IMR-90 (cell line): ENCODE data around the gene TMEM260. TPM values are rescaled to one million over a fixed set of nuclear protein-coding genes. Genes with fewer than 3 reads are reported as not detected.

Experiments used
- ATAC-seq: fragments of 200-7000 bp; cut with Tn5 transposase; 2 replicates; pipeline ENCODE4 v1.9.1; 2020; ENCODE audit warnings: low read depth, mild to moderate bottlenecking, moderate library complexity
- BruUV-seq: library from RNA; stranded (reverse); fragments of 400-500 nt; replicated peaks from 2 replicates; lab custom pipeline; 2021; lab: Mats Ljungman, UMichigan
- CTCF ChIA-PET: fragments of 300-600 bp; formaldehyde crosslinking; extraction: SDS; loops from one replicate; lab custom pipeline; 2021; ENCODE audit warnings: antibody characterized with exemption; lab: Yijun Ruan, JAX
- POLR2A ChIA-PET: fragments of 300-600 bp; sonication (Branson Sonifier 250); formaldehyde crosslinking; loops from one replicate; lab custom pipeline; 2022; ENCODE audit warnings: antibody characterized with exemption; ENCODE audit not compliant: unreplicated experiment; lab: Charles Lee
- DNase-seq: peaks from one replicate; pipeline ENCODE4 v3.0.0; 2013
- H2AFZ ChIP-seq: replicated peaks from 2 replicates; pipeline ENCODE3; 2013; ENCODE audit warnings: low read length, mild to moderate bottlenecking; ENCODE audit not compliant: poor library complexity
- H2AK5ac ChIP-seq: 2 replicates; pipeline ENCODE4 v1.6.1; 2013; ENCODE audit warnings: low read depth, low read length, inconsistent platforms
- H2AK9ac ChIP-seq: replicated peaks from 2 replicates; pipeline ENCODE3; 2013; ENCODE audit warnings: mild to moderate bottlenecking, low read depth, low read length, moderate library complexity; ENCODE audit not compliant: poor library complexity
- H2BK120ac ChIP-seq: 2 replicates; pipeline ENCODE4 v1.6.1; 2013; ENCODE audit warnings: low read depth, low read length, inconsistent platforms
- H2BK15ac ChIP-seq: 3 replicates; pipeline ENCODE4 v1.6.1; 2013; ENCODE audit warnings: low read depth, low read length, inconsistent platforms
- H2BK20ac ChIP-seq: 2 replicates; pipeline ENCODE4 v1.6.1; 2013; ENCODE audit warnings: low read depth, mild to moderate bottlenecking, inconsistent platforms, low read length, moderate library complexity
- H2BK5ac ChIP-seq: 2 replicates; pipeline ENCODE4 v1.6.1; 2013; ENCODE audit warnings: mild to moderate bottlenecking, low read depth, low read length, inconsistent platforms; ENCODE audit not compliant: poor library complexity, severe bottlenecking
- H3K14ac ChIP-seq: replicated peaks from 2 replicates; pipeline ENCODE4 v1.6.1; 2013; ENCODE audit warnings: low read depth, low read length, inconsistent platforms
- H3K18ac ChIP-seq: 2 replicates; pipeline ENCODE4 v1.6.1; 2013; ENCODE audit warnings: low read depth, low read length, control low read depth
- H3K23ac ChIP-seq: 2 replicates; pipeline ENCODE4 v1.6.1; 2013; ENCODE audit warnings: low read depth, low read length, inconsistent platforms
- H3K27ac ChIP-seq: 2 replicates; pipeline ENCODE4 v1.5.1; 2013; ENCODE audit warnings: mild to moderate bottlenecking, control low read depth, low read length; ENCODE audit not compliant: insufficient read depth
- H3K27me3 ChIP-seq: 2 replicates; pipeline ENCODE4 v1.6.1; 2013; ENCODE audit warnings: low read length; ENCODE audit not compliant: control insufficient read depth, insufficient read depth
- H3K36me3 ChIP-seq: 2 replicates; pipeline ENCODE4 v1.6.1; 2013; ENCODE audit warnings: low read length, mixed read lengths; ENCODE audit not compliant: control insufficient read depth, insufficient read depth
- H3K4ac ChIP-seq: 2 replicates; pipeline ENCODE4 v1.6.1; 2013; ENCODE audit warnings: low read depth, low read length, inconsistent platforms
- H3K4me1 ChIP-seq: 2 replicates; pipeline ENCODE4 v1.6.1; 2013; ENCODE audit warnings: low read length, mixed read lengths; ENCODE audit not compliant: control insufficient read depth, insufficient read depth
- H3K4me2 ChIP-seq: 2 replicates; pipeline ENCODE4 v1.6.1; 2013; ENCODE audit warnings: low read depth, mild to moderate bottlenecking, control low read depth, low read length, moderate library complexity
- H3K4me3 ChIP-seq: 2 replicates; pipeline ENCODE4 v1.5.1; 2013; ENCODE audit warnings: low read depth, mild to moderate bottlenecking, control low read depth, low read length, moderate library complexity; ENCODE audit not compliant: insufficient read depth
- H3K56ac ChIP-seq: 2 replicates; pipeline ENCODE4 v1.6.1; 2013; ENCODE audit warnings: low read length, inconsistent platforms; ENCODE audit not compliant: insufficient read depth; ENCODE audit errors: extremely low read depth
- H3K79me1 ChIP-seq, 2 experiments: 2 replicates each; pipeline ENCODE4 v1.6.1; 2013; ENCODE audit warnings: low read length in 2 of 2, inconsistent platforms in 1 of 2, low read depth in 1 of 2
- H3K9ac ChIP-seq: 2 replicates; pipeline ENCODE4 v1.6.1; 2013; ENCODE audit warnings: low read depth, low read length, control low read depth
- H3K9me1 ChIP-seq: 2 replicates; pipeline ENCODE4 v1.6.1; 2013; ENCODE audit warnings: low read length, inconsistent platforms; ENCODE audit not compliant: insufficient read depth
- H3K9me3 ChIP-seq: 2 replicates; pipeline ENCODE4 v1.6.1; 2013; ENCODE audit warnings: low read length; ENCODE audit not compliant: control insufficient read depth, insufficient read depth
- H4K20me1 ChIP-seq: 2 replicates; pipeline ENCODE4 v1.6.1; 2013; ENCODE audit warnings: low read length, inconsistent platforms; ENCODE audit not compliant: insufficient read depth
- H4K5ac ChIP-seq: 2 replicates; pipeline ENCODE4 v1.6.1; 2013; ENCODE audit warnings: mild to moderate bottlenecking, low read depth, low read length, control low read depth
- H4K8ac ChIP-seq, 2 experiments: 2 replicates each; pipeline ENCODE4 v1.6.1; 2013; ENCODE audit warnings: low read depth in 2 of 2, low read length in 2 of 2, control low read depth in 1 of 2, inconsistent platforms in 1 of 2
- H4K91ac ChIP-seq: 2 replicates; pipeline ENCODE4 v1.6.1; 2013; ENCODE audit warnings: low read depth, low read length, inconsistent platforms; ENCODE audit not compliant: insufficient read depth
- BHLHE40 ChIP-seq: fragments of 150-350 bp; IDR thresholded peaks from 2 replicates; pipeline ENCODE4 v1.6.1; 2016; ENCODE audit warnings: mild to moderate bottlenecking, low read depth, low read length
- CEBPB ChIP-seq: IDR thresholded peaks from 2 replicates; pipeline ENCODE4 v1.6.1; 2012; ENCODE audit warnings: low read depth, low read length, improper control_type of control experiment
- CHD1 ChIP-seq: IDR thresholded peaks from 2 replicates; pipeline ENCODE4 v1.6.1; 2012; ENCODE audit warnings: low read depth, low read length, improper control_type of control experiment
- ELK1 ChIP-seq: fragments of 150-350 bp; IDR thresholded peaks from 2 replicates; pipeline ENCODE4 v1.6.1; 2016; ENCODE audit warnings: low read depth, mild to moderate bottlenecking, low read length, moderate library complexity, borderline replicate concordance
- FOS ChIP-seq: fragments of 150-350 bp; IDR thresholded peaks from 2 replicates; pipeline ENCODE4 v1.6.1; 2016; ENCODE audit warnings: low read depth, low read length
- MAFK ChIP-seq: IDR thresholded peaks from 2 replicates; pipeline ENCODE4 v1.6.1; 2012; ENCODE audit warnings: low read depth, low read length, improper control_type of control experiment
- MAZ ChIP-seq: IDR thresholded peaks from 2 replicates; pipeline ENCODE4 v1.6.1; 2012; ENCODE audit warnings: low read depth, mild to moderate bottlenecking, low read length, improper control_type of control experiment, moderate library complexity, borderline replicate concordance
- MXI1 ChIP-seq: IDR thresholded peaks from 2 replicates; pipeline ENCODE4 v1.6.1; 2012; ENCODE audit warnings: low read depth, mild to moderate bottlenecking, low read length, moderate library complexity, borderline replicate concordance
- NFE2L2 ChIP-seq: fragments of 150-350 bp; IDR thresholded peaks from 2 replicates; pipeline ENCODE4 v1.6.1; 2016; ENCODE audit warnings: low read depth, mild to moderate bottlenecking, low read length
- POLR2A ChIP-seq: IDR thresholded peaks from 2 replicates; pipeline ENCODE4 v1.6.1; 2012; ENCODE audit warnings: mild to moderate bottlenecking, low read depth, low read length
- RAD21 ChIP-seq: IDR thresholded peaks from 2 replicates; pipeline ENCODE4 v1.6.1; 2012; ENCODE audit warnings: low read length, improper control_type of control experiment
- RCOR1 ChIP-seq: IDR thresholded peaks from 2 replicates; pipeline ENCODE4 v1.6.1; 2012; ENCODE audit warnings: mild to moderate bottlenecking, low read length, improper control_type of control experiment; ENCODE audit not compliant: insufficient replicate concordance
- RFX5 ChIP-seq: IDR thresholded peaks from 2 replicates; pipeline ENCODE4 v1.8.0; 2012; ENCODE audit warnings: low read depth, mild to moderate bottlenecking, low read length, moderate library complexity
- SMC3 ChIP-seq: fragments of 150-350 bp; IDR thresholded peaks from 2 replicates; pipeline ENCODE4 v1.6.1; 2016; ENCODE audit warnings: low read depth, mild to moderate bottlenecking, antibody characterized with exemption, low read length, moderate library complexity
- USF2 ChIP-seq: fragments of 150-350 bp; IDR thresholded peaks from 2 replicates; pipeline ENCODE4 v1.6.1; 2017; ENCODE audit warnings: mild to moderate bottlenecking, antibody characterized with exemption, low read length, low read depth
- WGBS, 2 experiments: methylation state at CpG; one replicate each; pipeline versions ENCODE4 v1.1.5 to v1.1.7; 2013; ENCODE audit warnings: missing lambda C conversion rate in 2 of 2; ENCODE audit not compliant: insufficient read length in 1 of 2; ENCODE audit errors: extremely low coverage in 2 of 2; 5-methylcytosine and 5-hydroxymethylcytosine counted together
- dilution Hi-C: fragments of 300-500 bp; cut with HindIII; formaldehyde crosslinking; loops from one replicate; pipeline ENCODE4 v1.14.3; 2018; ENCODE audit warnings: low sequenced_read_pairs; ENCODE audit not compliant: unreplicated experiment
- in situ Hi-C: fragments of 300-500 bp; cut with MboI; formaldehyde crosslinking; loops from 3 replicates; pipeline ENCODE4 v1.14.3; 2019; ENCODE audit warnings: low sequenced_read_pairs, inconsistent platforms, mixed read lengths
- intact Hi-C: fragments of 100-400 bp; cut with micrococcal nuclease; formaldehyde crosslinking; loops from 2 replicates; pipeline ENCODE4 v1.10.0; 2022
- polyA plus RNA-seq, 3 experiments: library from polyadenylated mRNA; depleted of rRNA; stranded (reverse); fragments of >200 nt; gene quantifications; 2 replicates each; pipeline ENCODE4 v1.2.3, GENCODE V29; 2012; ENCODE audit warnings: low replicate concordance in 1 of 3
- total RNA-seq: library from RNA; depleted of rRNA; stranded (reverse); fragments of >200 nt; gene quantifications from 2 replicates; pipeline ENCODE4 v1.2.3, GENCODE V29; 2012
- TF ChIP-seq, protein P1 (sequence below): conservative IDR thresholded peaks from 2 replicates; pipeline ENCODE4 v1.5.1; 2012; ENCODE audit warnings: mild to moderate bottlenecking, low read depth, low read length, improper control_type of control experiment

Gene TMEM260
- total and polyA plus RNA-seq, 2 of the 4 experiments (the other 2 are of a cell fraction) = 6.4 to 11.5 TPM

- POLR2A ChIA-PET = no interaction called here
- peak; percentile 28 for DNase-seq
- H3K14ac ChIP-seq = no peak overlapping the region
- H2BK15ac ChIP-seq = no peak overlapping the region
- no peak overlapping the region for H3K9ac ChIP-seq
- H3K56ac ChIP-seq = no peak overlapping the region
- H3K27ac ChIP-seq = no peak overlapping the region
- H2BK120ac ChIP-seq = no peak overlapping the region
- H3K36me3 ChIP-seq = peaks cover 24% of the 10 kb centered on the region
- H2AK9ac ChIP-seq = no peak overlapping the region
- no peaks in the 10 kb centered on the region for H3K9me1 ChIP-seq
- no peaks in the 10 kb centered on the region for H4K20me1 ChIP-seq
- intact Hi-C loops (no loop called here), in situ Hi-C loops (no loop called here), dilution Hi-C loops (no loop called here)
- no peaks in the 10 kb centered on the region for H3K4me1 ChIP-seq
- 67% methylated on average over 1 of the region's 3 CpGs; no CpG with 5 or more reads in 1 of the 2 experiments for WGBS, 2 experiments
- peaks cover 4% of the 10 kb centered on the region; the same call in 1 of the 2 replicates for H3K9me3 ChIP-seq
- no peak overlapping the region for H2AFZ ChIP-seq
- no peak overlapping the region for H2BK20ac ChIP-seq
- TF ChIP-seq MAFK = no peak
- TF ChIP-seq POLR2A = no peak
- TF ChIP-seq CHD1 = no peak
- no peak for TF ChIP-seq MAZ
- no peak for TF ChIP-seq RFX5
- no peak for TF ChIP-seq NFE2L2
- no peak for TF ChIP-seq ELK1
- TF ChIP-seq, protein P1, sequence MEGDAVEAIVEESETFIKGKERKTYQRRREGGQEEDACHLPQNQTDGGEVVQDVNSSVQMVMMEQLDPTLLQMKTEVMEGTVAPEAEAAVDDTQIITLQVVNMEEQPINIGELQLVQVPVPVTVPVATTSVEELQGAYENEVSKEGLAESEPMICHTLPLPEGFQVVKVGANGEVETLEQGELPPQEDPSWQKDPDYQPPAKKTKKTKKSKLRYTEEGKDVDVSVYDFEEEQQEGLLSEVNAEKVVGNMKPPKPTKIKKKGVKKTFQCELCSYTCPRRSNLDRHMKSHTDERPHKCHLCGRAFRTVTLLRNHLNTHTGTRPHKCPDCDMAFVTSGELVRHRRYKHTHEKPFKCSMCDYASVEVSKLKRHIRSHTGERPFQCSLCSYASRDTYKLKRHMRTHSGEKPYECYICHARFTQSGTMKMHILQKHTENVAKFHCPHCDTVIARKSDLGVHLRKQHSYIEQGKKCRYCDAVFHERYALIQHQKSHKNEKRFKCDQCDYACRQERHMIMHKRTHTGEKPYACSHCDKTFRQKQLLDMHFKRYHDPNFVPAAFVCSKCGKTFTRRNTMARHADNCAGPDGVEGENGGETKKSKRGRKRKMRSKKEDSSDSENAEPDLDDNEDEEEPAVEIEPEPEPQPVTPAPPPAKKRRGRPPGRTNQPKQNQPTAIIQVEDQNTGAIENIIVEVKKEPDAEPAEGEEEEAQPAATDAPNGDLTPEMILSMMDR = no peak
- TF ChIP-seq CEBPB = no peak
- TF ChIP-seq RCOR1 = no peak
- no peak for TF ChIP-seq USF2
- no peak for TF ChIP-seq BHLHE40
- TF ChIP-seq RAD21 = no peak
- TF ChIP-seq MXI1 = no peak
- no peak for TF ChIP-seq FOS
- no peak for TF ChIP-seq SMC3
- no peak overlapping the region for H3K4ac ChIP-seq
- no peak overlapping the region for H2AK5ac ChIP-seq
- no peak for ATAC-seq
- BruUV-seq = no TSS peak
- no peaks in the 10 kb centered on the region; a peak in 1 of 4 replicates for H3K79me1 ChIP-seq
- H4K5ac ChIP-seq = no peak overlapping the region
- no peaks in the 10 kb centered on the region for H3K27me3 ChIP-seq
- no peak overlapping the region for H3K4me2 ChIP-seq
- CTCF ChIA-PET = no interaction called here
- H3K18ac ChIP-seq = no peak overlapping the region
- no peak overlapping the region for H2BK5ac ChIP-seq
- no peak overlapping the region for H4K8ac ChIP-seq
- H3K23ac ChIP-seq = no peak overlapping the region
- no peak overlapping the region for H4K91ac ChIP-seq
- H3K4me3 ChIP-seq = no peak overlapping the region
Observed at GRCh38 chr14:56630707-56631106, 51.1 kb downstream of the TMEM260 start.
